ENCODE data around the gene ULK4.

GRCh38 chr3:41943311-41943843 is 18.5 kb downstream of the ULK4 start:
- TF ChIP-seq, protein P1, sequence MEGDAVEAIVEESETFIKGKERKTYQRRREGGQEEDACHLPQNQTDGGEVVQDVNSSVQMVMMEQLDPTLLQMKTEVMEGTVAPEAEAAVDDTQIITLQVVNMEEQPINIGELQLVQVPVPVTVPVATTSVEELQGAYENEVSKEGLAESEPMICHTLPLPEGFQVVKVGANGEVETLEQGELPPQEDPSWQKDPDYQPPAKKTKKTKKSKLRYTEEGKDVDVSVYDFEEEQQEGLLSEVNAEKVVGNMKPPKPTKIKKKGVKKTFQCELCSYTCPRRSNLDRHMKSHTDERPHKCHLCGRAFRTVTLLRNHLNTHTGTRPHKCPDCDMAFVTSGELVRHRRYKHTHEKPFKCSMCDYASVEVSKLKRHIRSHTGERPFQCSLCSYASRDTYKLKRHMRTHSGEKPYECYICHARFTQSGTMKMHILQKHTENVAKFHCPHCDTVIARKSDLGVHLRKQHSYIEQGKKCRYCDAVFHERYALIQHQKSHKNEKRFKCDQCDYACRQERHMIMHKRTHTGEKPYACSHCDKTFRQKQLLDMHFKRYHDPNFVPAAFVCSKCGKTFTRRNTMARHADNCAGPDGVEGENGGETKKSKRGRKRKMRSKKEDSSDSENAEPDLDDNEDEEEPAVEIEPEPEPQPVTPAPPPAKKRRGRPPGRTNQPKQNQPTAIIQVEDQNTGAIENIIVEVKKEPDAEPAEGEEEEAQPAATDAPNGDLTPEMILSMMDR (IDR thresholded peaks at IDR 0.05), result no peak
- no peak for TF ChIP-seq POLR2A (IDR thresholded peaks at IDR 0.05)

Data from ovary (tissue), 3 donors.